ENCODE measurements around the gene CLIC6. TPM values are rescaled to one million over a fixed set of nuclear protein-coding genes. Genes with fewer than 3 reads are reported as not detected.

The CLIC6 gene
- total RNA-seq, 1 donor from 2014 or later = 23.5 TPM

DNA sequence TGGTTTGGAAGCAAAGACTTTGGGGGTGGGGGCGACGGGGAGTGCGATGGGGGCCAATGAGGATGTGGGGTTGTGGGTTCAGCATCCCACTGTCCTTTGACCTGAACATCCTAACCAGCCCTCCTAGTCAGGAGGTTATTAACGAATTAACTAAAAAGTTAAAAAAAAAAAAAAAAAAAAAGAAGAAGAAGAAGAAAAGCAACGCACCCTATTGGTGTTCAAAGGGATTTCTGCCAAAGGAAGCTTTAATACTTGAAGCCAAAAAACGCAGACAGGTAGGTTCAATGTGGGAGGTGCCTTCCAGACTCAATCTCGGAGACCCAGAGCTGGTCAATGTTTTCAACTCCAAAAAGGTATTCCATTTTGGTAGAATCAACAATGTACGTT is 2.2 kb downstream of the CLIC6 start:
- DNase-seq (no peak), ATAC-seq (no peak)
- TF ChIP-seq, protein P1, sequence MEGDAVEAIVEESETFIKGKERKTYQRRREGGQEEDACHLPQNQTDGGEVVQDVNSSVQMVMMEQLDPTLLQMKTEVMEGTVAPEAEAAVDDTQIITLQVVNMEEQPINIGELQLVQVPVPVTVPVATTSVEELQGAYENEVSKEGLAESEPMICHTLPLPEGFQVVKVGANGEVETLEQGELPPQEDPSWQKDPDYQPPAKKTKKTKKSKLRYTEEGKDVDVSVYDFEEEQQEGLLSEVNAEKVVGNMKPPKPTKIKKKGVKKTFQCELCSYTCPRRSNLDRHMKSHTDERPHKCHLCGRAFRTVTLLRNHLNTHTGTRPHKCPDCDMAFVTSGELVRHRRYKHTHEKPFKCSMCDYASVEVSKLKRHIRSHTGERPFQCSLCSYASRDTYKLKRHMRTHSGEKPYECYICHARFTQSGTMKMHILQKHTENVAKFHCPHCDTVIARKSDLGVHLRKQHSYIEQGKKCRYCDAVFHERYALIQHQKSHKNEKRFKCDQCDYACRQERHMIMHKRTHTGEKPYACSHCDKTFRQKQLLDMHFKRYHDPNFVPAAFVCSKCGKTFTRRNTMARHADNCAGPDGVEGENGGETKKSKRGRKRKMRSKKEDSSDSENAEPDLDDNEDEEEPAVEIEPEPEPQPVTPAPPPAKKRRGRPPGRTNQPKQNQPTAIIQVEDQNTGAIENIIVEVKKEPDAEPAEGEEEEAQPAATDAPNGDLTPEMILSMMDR (IDR thresholded peaks at IDR 0.05) = no peak
- Histone ChIP-seq H3K4me1 (peaks cover 18% of the 10 kb centered on the region), H3K27ac (no peak overlapping the region), H3K9me3 (no peaks in the 10 kb centered on the region), H3K4me3 (peak overlapping the region; percentile 56), H3K27me3 (ENCODE audit: low read depth) (peaks cover 40% of the 10 kb centered on the region), H3K36me3 (no peaks in the 10 kb centered on the region)
- intact Hi-C loops (cut with DNase I) = no loop called here

DNA sequence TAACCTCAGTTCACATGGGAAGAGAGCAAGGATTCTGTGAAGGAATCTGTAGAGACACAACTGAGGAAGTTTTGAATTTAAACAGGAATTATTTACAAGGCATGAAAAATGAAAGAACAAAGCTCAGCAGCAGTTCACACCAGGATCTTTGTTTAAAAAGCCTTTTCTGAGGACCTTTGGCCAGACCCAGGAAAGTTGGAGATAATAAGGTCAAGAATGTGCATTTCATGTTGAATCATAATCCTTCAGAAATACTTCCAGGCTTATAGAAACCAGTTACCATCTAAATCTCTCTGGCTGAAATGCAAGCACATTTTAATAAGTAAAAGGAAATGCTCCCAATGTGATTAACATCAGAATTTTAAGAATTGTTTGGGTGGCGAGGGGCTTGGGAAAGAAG is 2.7 kb downstream of the CLIC6 start:
- Histone ChIP-seq H3K9me3 (no peaks in the 10 kb centered on the region), H3K4me3 (peak overlapping the region; percentile 56), H3K36me3 (no peaks in the 10 kb centered on the region), H3K4me1 (peaks cover 18% of the 10 kb centered on the region), H3K27ac (no peak overlapping the region), H3K27me3 (ENCODE audit: low read depth) (peaks cover 40% of the 10 kb centered on the region)
- TF ChIP-seq, protein P1 (IDR thresholded peaks at IDR 0.05) = no peak
- no peak for ATAC-seq
- DNase-seq = no peak
- intact Hi-C loops (cut with DNase I) = no loop called here

DNA sequence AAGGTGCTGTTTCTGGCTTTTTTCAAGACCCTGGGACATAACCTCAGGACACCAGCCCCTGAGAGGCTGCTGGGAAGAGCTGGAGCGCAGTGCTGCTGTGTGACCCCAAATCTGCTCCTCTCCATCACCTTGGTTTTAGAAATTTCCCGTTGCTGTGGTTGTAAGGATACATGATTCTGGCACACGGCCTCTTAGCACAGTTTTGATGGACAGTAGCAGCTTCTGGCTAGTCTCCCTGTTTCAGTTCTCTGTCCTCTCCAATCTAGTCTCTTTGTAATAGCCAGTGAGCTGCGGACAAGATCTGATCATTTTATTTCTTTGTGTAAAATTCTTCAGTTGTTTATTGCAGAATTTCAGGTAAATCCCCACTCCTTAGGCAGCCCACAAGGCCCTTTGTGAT is 3.1 kb downstream of the CLIC6 start:
- H3K4me3 ChIP-seq = no peak overlapping the region
- intact Hi-C loops (cut with DNase I) = no loop called here
- TF ChIP-seq, protein P1 (IDR thresholded peaks at IDR 0.05) = no peak
- H3K9me3 ChIP-seq = no peaks in the 10 kb centered on the region
- DNase-seq (no peak), ATAC-seq (no peak)
- H3K27me3 ChIP-seq (ENCODE audit: low read depth) = peaks cover 40% of the 10 kb centered on the region
- H3K4me1 ChIP-seq = peaks cover 18% of the 10 kb centered on the region
- H3K36me3 ChIP-seq = no peaks in the 10 kb centered on the region
- no peak overlapping the region for H3K27ac ChIP-seq

DNA sequence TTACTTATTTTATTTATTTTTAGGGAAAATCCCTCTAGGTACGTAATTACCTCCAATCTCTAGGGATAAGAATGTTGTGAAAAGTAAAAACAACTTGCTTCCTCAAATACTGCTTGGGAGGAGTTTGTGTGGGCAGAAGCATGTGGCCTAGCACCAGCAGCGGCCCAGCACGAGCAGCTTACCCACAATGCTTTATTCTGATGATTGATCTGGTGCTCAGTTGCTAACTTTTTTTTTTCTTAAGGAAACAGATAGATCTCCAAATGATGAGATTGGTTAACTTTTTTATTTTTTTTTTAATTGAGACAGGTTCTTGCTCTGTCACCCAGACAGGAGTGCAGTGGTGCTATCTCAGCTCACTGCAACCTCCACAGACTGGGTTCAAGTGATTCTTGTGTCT is 4.2 kb downstream of the CLIC6 start:
- Histone ChIP-seq H3K4me1 (peaks cover 18% of the 10 kb centered on the region), H3K27ac (no peak overlapping the region), H3K4me3 (no peak overlapping the region), H3K36me3 (no peaks in the 10 kb centered on the region), H3K9me3 (no peaks in the 10 kb centered on the region), H3K27me3 (ENCODE audit: low read depth) (peaks cover 40% of the 10 kb centered on the region)
- TF ChIP-seq, protein P1 (IDR thresholded peaks at IDR 0.05) = no peak
- intact Hi-C loops (cut with DNase I) = no loop called here
- no peak for DNase-seq
- no peak for ATAC-seq

DNA sequence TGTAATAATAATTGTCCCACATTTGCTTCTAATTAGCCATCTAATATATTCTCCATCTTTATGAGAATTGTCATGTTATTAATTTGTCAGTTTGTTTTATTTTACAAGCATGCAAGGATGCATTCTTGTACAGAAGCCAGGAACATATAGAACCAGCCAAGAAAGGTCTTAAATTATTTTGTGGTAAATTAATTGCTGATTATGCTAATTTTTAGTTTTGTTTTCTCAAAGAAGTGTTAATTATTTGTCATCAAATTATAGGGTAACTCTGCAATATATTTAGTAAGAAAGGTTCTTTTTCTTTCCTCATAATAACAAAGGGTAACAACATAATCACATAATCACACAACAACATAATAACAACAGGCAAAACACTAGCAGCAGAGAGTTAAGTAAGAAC is 5.7 kb downstream of the CLIC6 start:
- H3K27me3 ChIP-seq (ENCODE audit: low read depth) = peaks cover 33% of the 10 kb centered on the region
- peaks cover 18% of the 10 kb centered on the region for H3K4me1 ChIP-seq
- no peaks in the 10 kb centered on the region for H3K9me3 ChIP-seq
- DNase-seq (no peak), ATAC-seq (no peak)
- H3K4me3 ChIP-seq = no peak overlapping the region
- no peak overlapping the region for H3K27ac ChIP-seq
- intact Hi-C loops (cut with DNase I) = no loop called here
- TF ChIP-seq, protein P1 (IDR thresholded peaks at IDR 0.05) = no peak
- no peaks in the 10 kb centered on the region for H3K36me3 ChIP-seq

DNA sequence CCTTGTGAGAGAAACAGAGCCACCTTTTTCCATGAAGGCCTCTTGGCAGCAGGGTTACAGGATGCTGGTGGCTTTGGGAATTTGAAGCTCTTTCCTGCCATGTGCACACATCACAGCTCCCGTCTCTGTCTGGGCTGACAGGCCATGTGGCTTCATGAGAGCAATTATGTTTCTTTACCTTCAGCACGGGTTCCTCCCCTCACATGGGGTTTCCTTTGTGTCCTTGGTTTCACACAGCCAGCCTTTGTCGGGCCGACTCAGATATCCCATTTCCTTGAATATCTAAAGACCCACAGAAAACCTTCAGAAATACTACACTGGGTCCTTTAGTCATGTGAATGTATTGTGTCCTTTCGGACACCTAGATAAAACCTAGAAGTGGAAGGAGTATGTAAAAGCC is 7.1 kb downstream of the CLIC6 start:
- H3K4me1 ChIP-seq = peaks cover 10% of the 10 kb centered on the region
- intact Hi-C loops (cut with DNase I) = no loop called here
- TF ChIP-seq, protein P1 (IDR thresholded peaks at IDR 0.05) = no peak
- ATAC-seq = no peak
- H3K27ac ChIP-seq = no peak overlapping the region
- DNase-seq = no peak
- peaks cover 19% of the 10 kb centered on the region for H3K27me3 ChIP-seq (ENCODE audit: low read depth)
- H3K36me3 ChIP-seq = no peaks in the 10 kb centered on the region
- no peak overlapping the region for H3K4me3 ChIP-seq
- no peaks in the 10 kb centered on the region for H3K9me3 ChIP-seq

Measured in lower lobe of right lung (tissue), 2 donors.